Prostate gland (tissue), 2 donors: ENCODE measurements around the gene EIF2S3B.
"Not testable (repeated sequence)": the region's sequence is repeated elsewhere in the genome, so short reads cannot be mapped to it uniquely, and the experiment has no call there.

ENCODE experiments used
- POLR2AphosphoS5 ChIP-seq: sonication (generic); formaldehyde crosslinking; IDR thresholded peaks from one replicate; pipeline ENCODE4 v1.6.1; 2017; ENCODE audit warnings: antibody characterized with exemption
- TF ChIP-seq, protein P1 (sequence below), 4 experiments: fragments of 200-600 bp in 2 of 4; fragments of 450-650 bp in 2 of 4; sonication (generic) in 2 of 4; IDR thresholded peaks; 1 replicate in 3 of 4; 2 replicates in 1 of 4; pipeline ENCODE4 v1.5.1; 2016 to 2019; ENCODE audit warnings: antibody characterized with exemption in 4 of 4, mild to moderate bottlenecking in 2 of 4, moderate library complexity in 2 of 4

DNA sequence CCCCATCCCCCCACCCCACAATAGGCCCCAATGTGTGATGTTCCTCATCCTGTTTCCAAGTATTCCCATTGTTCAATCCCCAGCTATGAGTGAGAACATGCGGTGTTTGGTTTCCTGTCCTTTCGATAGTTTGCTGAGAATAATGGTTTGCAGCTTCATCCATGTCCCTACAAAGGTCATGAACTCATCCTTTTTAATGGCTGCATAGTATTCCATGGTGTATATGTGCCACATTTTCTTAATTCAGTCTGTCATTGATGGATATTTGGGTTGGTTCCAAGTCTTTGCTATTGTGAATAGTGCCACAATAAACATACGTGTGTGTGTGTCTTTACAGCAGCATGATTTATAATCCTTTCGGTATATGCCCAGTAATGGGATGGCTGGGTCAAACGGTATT lies 32.9 kb upstream of the EIF2S3B start:
- not testable (repeated sequence) for TF ChIP-seq POLR2AphosphoS5
- TF ChIP-seq, protein P1, sequence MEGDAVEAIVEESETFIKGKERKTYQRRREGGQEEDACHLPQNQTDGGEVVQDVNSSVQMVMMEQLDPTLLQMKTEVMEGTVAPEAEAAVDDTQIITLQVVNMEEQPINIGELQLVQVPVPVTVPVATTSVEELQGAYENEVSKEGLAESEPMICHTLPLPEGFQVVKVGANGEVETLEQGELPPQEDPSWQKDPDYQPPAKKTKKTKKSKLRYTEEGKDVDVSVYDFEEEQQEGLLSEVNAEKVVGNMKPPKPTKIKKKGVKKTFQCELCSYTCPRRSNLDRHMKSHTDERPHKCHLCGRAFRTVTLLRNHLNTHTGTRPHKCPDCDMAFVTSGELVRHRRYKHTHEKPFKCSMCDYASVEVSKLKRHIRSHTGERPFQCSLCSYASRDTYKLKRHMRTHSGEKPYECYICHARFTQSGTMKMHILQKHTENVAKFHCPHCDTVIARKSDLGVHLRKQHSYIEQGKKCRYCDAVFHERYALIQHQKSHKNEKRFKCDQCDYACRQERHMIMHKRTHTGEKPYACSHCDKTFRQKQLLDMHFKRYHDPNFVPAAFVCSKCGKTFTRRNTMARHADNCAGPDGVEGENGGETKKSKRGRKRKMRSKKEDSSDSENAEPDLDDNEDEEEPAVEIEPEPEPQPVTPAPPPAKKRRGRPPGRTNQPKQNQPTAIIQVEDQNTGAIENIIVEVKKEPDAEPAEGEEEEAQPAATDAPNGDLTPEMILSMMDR (IDR thresholded peaks at IDR 0.05) = not testable (repeated sequence)
